ENCODE results near the gene IFI44L. TPM values are rescaled to one million over a fixed set of nuclear protein-coding genes. Genes with fewer than 3 reads are reported as not detected.

IFI44L gene
- total and polyA plus RNA-seq, 12 donors = 4.4 to 57.0 (median 12.4) TPM

DNA sequence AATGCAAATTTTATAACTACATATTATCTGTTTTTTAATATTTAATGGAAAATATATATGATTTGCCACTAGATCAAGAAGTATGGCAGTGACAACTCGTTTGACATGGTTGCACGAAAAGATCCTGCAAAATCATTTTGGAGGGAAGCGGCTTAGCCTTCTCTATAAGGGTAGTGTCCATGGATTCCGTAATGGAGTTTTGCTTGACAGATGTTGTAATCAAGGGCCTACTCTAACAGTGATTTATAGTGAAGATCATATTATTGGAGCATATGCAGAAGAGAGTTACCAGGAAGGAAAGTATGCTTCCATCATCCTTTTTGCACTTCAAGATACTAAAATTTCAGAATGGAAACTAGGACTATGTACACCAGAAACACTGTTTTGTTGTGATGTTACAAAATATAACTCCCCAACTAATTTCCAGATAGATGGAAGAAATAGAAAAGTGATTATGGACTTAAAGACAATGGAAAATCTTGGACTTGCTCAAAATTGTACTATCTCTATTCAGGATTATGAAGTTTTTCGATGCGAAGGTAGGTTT lies 29.9 kb downstream of the IFI44L start:
- no peaks in the 10 kb centered on the region for H3K9me3 ChIP-seq (replicated peaks in 1 of 3)
- no peak for DNase-seq
- H3K27me3 ChIP-seq = no peaks in the 10 kb centered on the region
- WGBS, 4 donors = 28 to 39% (median 37%) methylated on average over 6 of the region's 6 CpGs
- intact Hi-C loops (cut with DNase I) = no loop called here
- H3K4me1 ChIP-seq (replicated peaks in 1 of 2) = peaks cover 0 to 35% of the 10 kb centered on the region in 2 donors
- peak overlapping the region in 4 of 5 donors; percentile 12 to 63 (median 44) for H3K27ac ChIP-seq
- H3K4me3 ChIP-seq = peak overlapping the region in 2 of 4 donors; percentile 9 to 68
- TF ChIP-seq POLR2A (IDR thresholded peaks at IDR 0.05) = no peak
- TF ChIP-seq, protein P1, sequence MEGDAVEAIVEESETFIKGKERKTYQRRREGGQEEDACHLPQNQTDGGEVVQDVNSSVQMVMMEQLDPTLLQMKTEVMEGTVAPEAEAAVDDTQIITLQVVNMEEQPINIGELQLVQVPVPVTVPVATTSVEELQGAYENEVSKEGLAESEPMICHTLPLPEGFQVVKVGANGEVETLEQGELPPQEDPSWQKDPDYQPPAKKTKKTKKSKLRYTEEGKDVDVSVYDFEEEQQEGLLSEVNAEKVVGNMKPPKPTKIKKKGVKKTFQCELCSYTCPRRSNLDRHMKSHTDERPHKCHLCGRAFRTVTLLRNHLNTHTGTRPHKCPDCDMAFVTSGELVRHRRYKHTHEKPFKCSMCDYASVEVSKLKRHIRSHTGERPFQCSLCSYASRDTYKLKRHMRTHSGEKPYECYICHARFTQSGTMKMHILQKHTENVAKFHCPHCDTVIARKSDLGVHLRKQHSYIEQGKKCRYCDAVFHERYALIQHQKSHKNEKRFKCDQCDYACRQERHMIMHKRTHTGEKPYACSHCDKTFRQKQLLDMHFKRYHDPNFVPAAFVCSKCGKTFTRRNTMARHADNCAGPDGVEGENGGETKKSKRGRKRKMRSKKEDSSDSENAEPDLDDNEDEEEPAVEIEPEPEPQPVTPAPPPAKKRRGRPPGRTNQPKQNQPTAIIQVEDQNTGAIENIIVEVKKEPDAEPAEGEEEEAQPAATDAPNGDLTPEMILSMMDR (IDR thresholded peaks at IDR 0.05) = no peak
- no peaks in the 10 kb centered on the region for H3K36me3 ChIP-seq (replicated peaks in 1 of 2)

DNA sequence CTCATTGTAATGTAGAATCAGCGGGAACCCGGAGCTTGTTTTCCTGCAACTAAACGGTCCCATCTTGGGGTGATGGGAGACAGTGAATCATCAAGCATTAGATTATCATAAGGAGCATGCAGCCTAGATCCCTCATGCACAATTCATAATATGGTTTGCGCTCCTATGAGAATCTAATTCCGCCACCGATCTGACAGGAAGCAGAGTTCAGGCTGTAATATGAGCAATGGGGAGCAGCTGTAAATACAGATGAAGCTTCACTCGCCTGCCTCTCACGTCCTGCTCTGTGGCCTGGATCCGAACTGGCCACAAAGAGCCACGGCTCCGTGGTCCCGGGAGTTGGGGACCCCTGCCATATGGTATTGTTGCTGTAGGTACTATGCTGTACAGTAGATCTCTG lies 31.0 kb downstream of the IFI44L start:
- DNase-seq = no peak
- intact Hi-C loops (cut with DNase I) = no loop called here
- no peaks in the 10 kb centered on the region for H3K9me3 ChIP-seq (replicated peaks in 1 of 3)
- H3K27ac ChIP-seq = peak overlapping the region in 1 of 5 donors; percentile 36
- H3K4me3 ChIP-seq = peak overlapping the region in 1 of 4 donors; percentile 68
- peaks cover 0 to 35% of the 10 kb centered on the region in 2 donors for H3K4me1 ChIP-seq (replicated peaks in 1 of 2)
- TF ChIP-seq, protein P1 (IDR thresholded peaks at IDR 0.05) = no peak
- no peak for TF ChIP-seq POLR2A (IDR thresholded peaks at IDR 0.05)
- no peaks in the 10 kb centered on the region for H3K36me3 ChIP-seq (replicated peaks in 1 of 2)
- 61 to 75% (median 67%) methylated on average over 12 of the region's 12 CpGs for WGBS, 4 donors
- no peaks in the 10 kb centered on the region for H3K27me3 ChIP-seq

DNA sequence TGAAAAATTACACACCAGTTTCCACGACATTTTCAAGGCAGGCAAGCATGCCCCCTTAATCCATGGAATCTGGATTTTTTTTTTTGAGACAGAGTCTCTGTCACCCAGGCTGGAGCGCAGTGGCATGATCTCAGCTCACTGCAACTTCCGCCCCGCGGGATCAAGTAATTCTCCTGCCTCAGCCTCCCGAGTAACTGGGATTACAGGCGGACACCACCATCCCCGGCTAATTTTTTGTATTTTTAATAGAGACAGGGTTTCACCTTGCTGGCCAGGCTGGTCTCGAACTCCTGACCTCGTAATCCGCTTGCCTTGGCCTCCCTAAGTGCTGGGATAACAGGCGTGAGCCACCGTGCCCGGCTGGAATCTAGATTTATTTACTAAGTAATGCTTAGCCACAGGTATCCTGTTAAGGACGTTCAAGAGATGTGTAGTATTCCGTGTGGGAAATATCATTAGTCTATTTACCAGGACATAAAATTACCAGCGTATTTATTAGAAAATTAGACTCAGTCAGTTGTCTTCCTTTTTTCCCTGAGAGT lies 31.8 kb downstream of the IFI44L start:
- TF ChIP-seq POLR2A (IDR thresholded peaks at IDR 0.05) = no peak
- TF ChIP-seq, protein P1 (IDR thresholded peaks at IDR 0.05) = no peak
- H3K36me3 ChIP-seq (replicated peaks in 1 of 2) = no peaks in the 10 kb centered on the region
- H3K27me3 ChIP-seq = no peaks in the 10 kb centered on the region
- DNase-seq = no peak
- H3K4me1 ChIP-seq (replicated peaks in 1 of 2) = peaks cover 0 to 35% of the 10 kb centered on the region in 2 donors
- intact Hi-C loops (cut with DNase I) = no loop called here
- H3K27ac ChIP-seq = no peak overlapping the region
- no peaks in the 10 kb centered on the region for H3K9me3 ChIP-seq (replicated peaks in 1 of 3)
- peak overlapping the region in 2 of 4 donors; percentile 0 to 68 for H3K4me3 ChIP-seq
- WGBS, 4 donors = 79 to 88% (median 85%) methylated on average over 17 of the region's 17 CpGs

DNA sequence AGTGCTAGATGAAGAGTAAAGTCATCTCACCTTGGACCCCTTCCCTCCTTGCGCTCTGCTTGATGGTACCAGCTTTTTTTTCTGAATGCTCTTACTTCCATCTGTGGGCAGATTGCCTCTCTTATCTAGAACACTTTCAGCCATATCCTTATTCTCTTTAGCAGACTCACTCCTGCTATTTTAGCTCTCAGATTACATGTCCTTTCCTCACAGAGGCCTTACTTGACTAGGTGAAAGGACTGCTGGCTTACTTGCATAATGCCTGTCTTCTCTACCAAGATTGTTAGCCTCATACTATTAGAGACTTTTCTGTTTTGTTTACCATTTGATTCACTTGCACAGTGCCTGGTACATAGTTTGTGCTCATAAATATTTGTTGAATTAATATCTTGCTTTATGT lies 38.7 kb downstream of the IFI44L start:
- H3K36me3 ChIP-seq (replicated peaks in 1 of 2) = peaks cover 0 to 33% of the 10 kb centered on the region in 2 donors
- 93 to 100% (median 98%) methylated on average over 1 of the region's 1 CpG for WGBS, 4 donors
- peaks cover 0 to 3% of the 10 kb centered on the region in 2 donors for H3K4me1 ChIP-seq (replicated peaks in 1 of 2)
- DNase-seq = no peak
- H3K9me3 ChIP-seq (replicated peaks in 1 of 3) = no peaks in the 10 kb centered on the region
- H3K27me3 ChIP-seq = no peaks in the 10 kb centered on the region
- intact Hi-C loops (cut with DNase I) = no loop called here
- no peak overlapping the region for H3K27ac ChIP-seq
- H3K4me3 ChIP-seq = no peak overlapping the region
- no peak for TF ChIP-seq POLR2A (IDR thresholded peaks at IDR 0.05)
- TF ChIP-seq, protein P1 (IDR thresholded peaks at IDR 0.05) = no peak
